ENCODE results near the gene RIPOR3.
"Not testable (repeated sequence)": the region's sequence is repeated elsewhere in the genome, so short reads cannot be mapped to it uniquely, and the experiment has no call there.

Gene RIPOR3

DNA sequence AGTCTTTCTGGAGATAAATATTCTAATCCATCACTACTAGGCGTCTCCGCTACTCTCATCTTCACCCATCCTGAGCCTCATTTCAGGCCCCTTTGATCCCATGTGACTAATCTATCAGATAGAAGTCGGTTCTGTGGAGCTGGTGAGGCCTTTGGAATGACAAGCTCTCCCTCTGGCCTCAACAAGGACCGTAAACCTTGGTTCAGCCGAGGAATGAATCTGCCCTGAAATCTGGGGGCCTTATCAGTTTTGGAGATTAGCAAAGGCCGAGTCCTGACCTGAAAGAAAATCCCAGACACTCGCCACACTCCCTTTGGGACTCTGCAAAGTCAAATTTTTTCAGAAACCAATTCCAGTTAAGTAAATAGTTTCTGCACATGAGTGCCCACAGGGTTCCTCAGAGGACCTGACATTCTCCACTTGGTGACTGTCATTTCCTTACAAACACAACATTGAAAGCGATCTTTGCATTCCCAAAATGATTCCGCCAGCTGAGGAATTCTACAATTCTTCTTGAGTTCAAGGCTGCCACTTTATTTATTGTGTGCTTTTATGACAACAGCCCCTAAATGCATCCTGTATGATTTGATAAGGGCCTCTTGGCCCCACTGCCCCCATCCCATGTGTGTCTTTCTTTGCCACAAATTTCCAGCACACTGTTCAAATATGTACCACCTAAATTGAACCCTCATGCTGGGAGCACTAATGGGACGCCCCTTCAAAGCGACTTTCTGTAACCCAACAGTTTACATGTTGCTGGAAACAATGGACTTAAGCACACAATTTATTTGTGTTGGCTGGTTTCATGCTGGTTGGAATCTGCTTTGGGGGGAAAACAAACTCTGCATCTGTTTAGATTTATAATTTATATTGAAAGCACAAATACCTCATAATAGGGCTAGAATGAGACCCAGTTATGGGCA is 10.0 kb upstream of the RIPOR3 start:
- no peak for DNase-seq

DNA sequence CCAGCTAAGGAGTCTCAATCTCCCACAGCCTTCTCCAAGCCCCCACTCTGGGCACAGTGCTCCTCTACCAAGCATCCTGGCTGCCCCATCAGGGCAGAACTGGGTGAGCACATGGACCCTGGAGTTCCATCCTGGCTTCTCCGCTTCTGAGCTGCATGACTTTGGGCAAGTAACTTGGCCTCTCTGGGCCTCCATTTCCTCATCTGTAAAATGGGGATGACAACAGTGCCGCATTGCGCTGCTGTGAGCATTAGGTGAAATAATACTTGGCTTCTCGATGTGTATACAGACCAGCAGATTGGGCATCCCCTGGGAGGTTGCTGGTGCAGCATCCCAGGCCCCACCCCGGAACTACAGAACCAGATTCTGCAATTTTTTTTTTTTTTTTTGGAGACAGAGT is 8.3 kb upstream of the RIPOR3 start:
- DNase-seq, result no peak

GRCh38 chr20:50698255-50698654 is 6.9 kb upstream of the RIPOR3 start:
- DNase-seq, result not testable (repeated sequence)

- DNase-seq, result no peak
These were observed 4.0 kb upstream of the RIPOR3 start for GRCh38 chr20:50695135-50695872.

DNA sequence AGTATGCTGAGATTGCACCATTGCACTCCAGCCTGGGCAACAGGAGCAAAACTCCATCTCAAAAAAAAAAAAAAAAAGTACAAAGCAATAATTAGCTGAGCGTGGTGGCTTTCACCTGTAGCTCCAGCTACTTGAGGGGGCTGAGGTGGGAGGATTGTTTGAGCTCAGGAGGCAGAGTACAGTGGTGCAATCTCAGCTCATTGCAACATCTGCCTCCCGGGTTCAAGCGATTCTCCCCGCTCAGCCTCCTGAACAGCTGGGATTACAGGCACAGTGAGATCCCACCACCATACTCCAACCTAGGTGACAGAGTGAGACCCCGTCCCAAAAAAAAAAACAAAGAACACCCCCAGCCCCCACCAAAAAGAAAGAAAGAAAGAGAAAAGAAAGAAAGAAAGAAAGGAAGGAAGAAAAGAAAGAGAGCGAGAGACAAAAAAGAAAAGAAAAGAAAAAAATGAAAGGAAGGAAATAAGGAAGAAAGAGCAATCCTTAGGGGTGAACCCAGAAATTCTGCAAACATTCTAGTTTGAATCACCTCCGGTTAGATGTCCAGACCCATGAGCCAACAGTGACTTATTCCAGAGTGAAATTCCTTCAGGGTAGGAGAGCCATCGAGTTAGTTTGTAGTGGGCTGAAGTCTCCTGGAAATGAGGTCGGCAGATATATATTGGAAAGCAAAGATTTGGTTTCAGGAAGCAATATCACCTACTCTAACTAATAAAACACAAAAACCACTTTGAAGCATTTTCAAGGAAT is 3.2 kb upstream of the RIPOR3 start:
- no peak for DNase-seq

DNA sequence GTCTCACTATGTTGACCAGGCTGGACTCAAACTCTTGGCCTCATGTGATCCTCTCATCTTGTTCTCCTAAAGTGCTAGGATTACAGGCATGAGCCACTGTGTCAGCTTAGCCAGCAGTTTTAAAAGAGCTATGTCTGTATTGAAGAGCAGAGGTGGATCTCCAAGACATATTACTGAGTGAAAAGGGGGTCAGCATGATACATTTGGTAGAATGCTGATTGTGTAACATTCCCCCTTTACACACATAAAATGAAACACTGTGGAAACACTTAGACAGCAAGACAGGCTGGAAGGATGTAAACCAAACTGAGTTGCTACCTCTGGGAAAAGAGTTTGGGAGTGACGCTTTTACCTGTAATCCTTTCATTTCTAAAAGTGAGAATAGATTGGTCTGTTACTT is 1.7 kb upstream of the RIPOR3 start:
- no peak for DNase-seq

DNA sequence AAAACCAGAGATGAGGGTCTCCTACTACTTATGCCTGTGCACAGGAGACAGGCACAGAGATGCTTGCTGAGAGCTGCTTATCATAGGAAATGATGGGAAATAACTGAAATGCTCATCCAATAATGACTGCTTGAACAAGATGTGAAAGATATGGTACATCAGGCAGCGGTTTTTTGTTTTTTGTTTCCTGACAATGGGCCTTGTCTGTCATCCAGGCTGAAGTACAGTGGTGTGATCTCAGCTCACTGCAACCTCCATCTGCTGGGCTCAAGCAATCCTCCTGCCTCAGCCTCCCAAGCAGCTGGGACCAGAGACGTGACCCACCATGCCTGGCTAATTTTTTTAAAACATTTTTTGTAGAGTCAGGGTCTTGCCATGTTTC is 1.2 kb upstream of the RIPOR3 start:
- DNase-seq, result no peak

DNA sequence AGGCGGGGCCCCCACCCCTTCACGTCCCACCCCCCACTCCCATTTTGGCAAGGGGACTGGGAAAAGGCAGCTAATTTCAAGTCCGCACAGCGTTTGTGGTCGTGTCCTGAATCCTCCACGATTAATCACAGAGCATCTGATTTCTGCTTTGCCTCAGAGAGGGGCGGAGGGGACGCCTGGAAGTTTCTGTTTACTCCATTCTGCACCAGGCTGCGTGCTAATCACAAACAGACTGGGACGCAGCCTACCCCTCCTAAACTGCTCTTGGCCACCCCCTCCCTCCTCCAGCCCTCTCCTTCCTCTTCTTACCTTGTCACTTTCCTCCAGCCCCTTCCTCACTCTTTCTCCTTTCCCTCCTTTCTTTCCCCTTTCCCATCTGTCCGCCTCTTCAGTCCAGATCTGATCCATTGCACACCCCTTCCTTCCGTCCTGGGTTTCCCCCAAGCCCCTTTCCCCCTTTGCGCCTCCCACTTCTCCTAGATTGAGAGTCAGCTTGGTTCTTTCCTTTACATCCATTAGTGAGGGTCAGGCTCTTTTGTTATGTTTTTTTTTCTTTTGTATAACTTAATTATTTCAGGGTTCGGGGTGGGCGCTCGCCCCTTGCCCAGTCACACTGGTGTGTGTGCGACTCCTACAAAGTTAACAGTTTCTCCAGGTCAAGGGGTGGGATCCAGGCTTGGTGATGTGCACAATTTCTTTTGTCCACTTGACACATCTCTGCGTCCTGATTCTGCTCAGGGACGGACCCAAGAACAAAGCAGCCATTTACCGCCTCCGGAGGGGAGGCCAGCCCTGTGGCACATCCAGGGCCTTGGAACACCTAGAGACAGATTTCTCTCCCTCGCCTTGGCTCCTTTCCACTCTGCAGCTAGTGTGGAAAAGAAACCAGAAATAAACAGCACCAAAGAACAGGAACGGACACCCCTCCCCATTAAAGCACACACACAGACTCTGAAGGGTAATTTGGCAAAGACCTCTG is 520 bp upstream of the RIPOR3 start:
- no peak for DNase-seq

DNA sequence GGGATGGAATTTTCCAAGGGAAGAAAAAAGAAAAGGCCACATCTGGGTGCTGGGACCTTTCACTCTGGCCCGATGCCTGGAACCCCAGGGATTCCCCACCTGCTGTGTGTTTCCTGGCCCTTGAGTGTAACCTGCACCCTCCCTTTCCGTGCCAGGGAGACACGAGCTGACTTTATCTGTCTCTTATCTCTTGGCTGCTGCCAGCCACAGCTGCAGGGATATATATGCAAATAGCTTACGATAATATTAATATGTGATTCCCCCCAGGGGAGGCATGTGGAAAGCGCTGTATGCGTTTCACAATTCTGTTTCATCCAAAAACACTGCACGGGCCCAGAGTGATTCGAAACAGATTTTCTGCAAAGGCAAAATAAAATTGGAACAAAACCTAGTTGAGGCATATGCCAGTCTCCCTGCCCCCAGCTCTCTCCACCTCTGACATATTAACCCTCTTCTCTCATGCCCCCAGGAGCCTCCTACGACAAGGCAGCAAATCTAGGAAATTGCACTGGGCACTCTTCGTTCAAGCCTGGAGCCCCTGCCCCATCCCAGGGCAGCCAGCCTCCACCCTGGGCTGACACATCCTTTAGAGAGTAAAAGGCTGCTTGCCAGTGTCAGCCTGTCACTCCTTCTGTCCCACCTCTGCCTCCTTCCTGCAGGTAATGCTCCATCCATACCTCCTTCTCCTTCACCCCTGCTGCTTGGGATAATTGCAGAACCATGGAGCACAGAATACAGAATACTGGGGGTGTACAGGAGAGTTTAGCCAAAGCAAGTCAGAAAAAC is 1.3 kb downstream of the RIPOR3 start:
- DNase-seq, result no peak

DNA sequence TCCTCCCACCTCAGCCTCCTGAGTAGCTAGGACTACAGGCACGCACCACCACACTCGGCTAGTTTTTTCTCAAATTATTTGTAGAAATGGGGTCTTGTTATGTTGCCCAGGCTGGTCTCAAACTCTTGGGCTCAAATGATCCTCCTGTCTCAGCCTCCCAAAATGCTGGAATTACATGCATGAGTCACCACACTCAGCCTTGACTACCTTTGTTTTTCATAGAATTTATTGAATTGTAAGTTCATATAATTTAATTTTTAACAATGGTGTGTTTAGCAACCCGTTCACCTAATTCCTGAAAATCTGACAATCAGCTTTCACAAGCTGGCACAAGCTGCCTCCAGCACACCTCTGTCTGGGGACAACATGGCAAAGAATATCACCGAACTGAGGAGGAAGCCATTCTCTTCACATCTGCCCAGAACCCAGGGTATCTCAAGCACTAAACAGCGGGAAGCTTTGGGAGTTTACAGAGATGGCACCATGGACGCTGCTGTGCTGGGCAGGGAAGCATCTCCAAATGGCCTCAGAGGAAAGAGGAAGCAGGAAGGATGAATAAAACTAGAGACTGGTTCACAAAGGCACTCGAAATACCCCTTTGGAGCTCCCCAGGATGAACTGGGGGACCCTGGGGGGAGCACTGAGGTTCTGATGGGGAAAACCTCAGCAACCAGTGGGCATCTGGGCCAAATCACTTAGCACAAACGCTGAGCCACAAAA is 2.9 kb downstream of the RIPOR3 start:
- DNase-seq, result no peak

GRCh38 chr20:50686821-50687220 is 4.5 kb downstream of the RIPOR3 start:
- DNase-seq, result no peak

GRCh38 chr20:50683570-50683969 is 7.8 kb downstream of the RIPOR3 start:
- DNase-seq, result no peak

GRCh38 chr20:50682947-50683530 is 8.3 kb downstream of the RIPOR3 start:
- no peak for DNase-seq

- DNase-seq, result no peak
These were observed 9.3 kb downstream of the RIPOR3 start for GRCh38 chr20:50682065-50682464.

- no peak for DNase-seq
These were observed 9.8 kb downstream of the RIPOR3 start for GRCh38 chr20:50681359-50682064.

- DNase-seq, result no peak
These were observed 11.0 kb downstream of the RIPOR3 start for GRCh38 chr20:50680105-50680960.

GRCh38 chr20:50679753-50680104 is 11.6 kb downstream of the RIPOR3 start:
- DNase-seq, result no peak

GRCh38 chr20:50678169-50678898 is 13.0 kb downstream of the RIPOR3 start:
- no peak for DNase-seq

Data from activated CD4-positive, alpha-beta T cell treated with anti-CD3 and anti-CD28 coated beads for 4 hours (primary cell).